Measurements from ENCODE around the gene SMC6. TPM values are rescaled to one million over a fixed set of nuclear protein-coding genes. Genes with fewer than 3 reads are reported as not detected.

The SMC6 gene
- polyA plus RNA-seq, 1 of the 3 experiments (the other 2 are of a cell fraction) = 6.5 TPM

GRCh38 chr2:17708501-17708900 lies 45.1 kb downstream of the SMC6 start:
- H3K9me3 ChIP-seq = no peaks in the 10 kb centered on the region
- H3K4me2 ChIP-seq = no peak overlapping the region
- no peak for DNase-seq
- H3K27me3 ChIP-seq (ENCODE audit: insufficient read depth) = no peaks in the 10 kb centered on the region
- H3K9me2 ChIP-seq = no peaks in the 10 kb centered on the region
- 98% methylated on average over 1 of the region's 1 CpG for WGBS (ENCODE audit: low lambda C conversion rate)
- no peak overlapping the region for H3K9ac ChIP-seq
- H3K27ac ChIP-seq (ENCODE audit: low read depth in 2 of 2, low read length in 1 of 2) = no peak overlapping the region
- CTCF ChIA-PET = interaction anchor here (0.7 to 3.7 kb wide), 5 partner anchors 10 to 287 kb away, joined by 3 to 32 read pairs (median 4); no protein-coding TSS in a partner anchor
- H3K36me3 ChIP-seq (replicated peaks in 1 of 2; ENCODE audit: control insufficient read depth in 1 of 2, insufficient read depth in 2 of 2, low read length in 1 of 2) = peaks cover 67 to 88% of the 10 kb centered on the region in 2 experiments
- H3F3A ChIP-seq (replicated peaks; ENCODE audit: insufficient read depth) = no peaks in the 10 kb centered on the region
- H3K79me2 ChIP-seq (ENCODE audit: insufficient read depth) = no peaks in the 10 kb centered on the region
- no peak overlapping the region for H2AFZ ChIP-seq (ENCODE audit: low read depth)
- H4K20me1 ChIP-seq (ENCODE audit: insufficient read depth) = no peaks in the 10 kb centered on the region
- no peak for TF ChIP-seq TEAD4 (IDR thresholded peaks at IDR 0.05; ENCODE audit: borderline replicate concordance, insufficient read depth)
- no peak for TF ChIP-seq EP300 (IDR thresholded peaks at IDR 0.05; ENCODE audit: borderline replicate concordance in 1 of 2, low read depth in 1 of 2, low read length in 1 of 2)
- TF ChIP-seq NRF1 (IDR thresholded peaks at IDR 0.05; ENCODE audit: low read depth, low read length) = no peak
- no peak for TF ChIP-seq FOSL2 (IDR thresholded peaks at IDR 0.05; ENCODE audit: borderline replicate concordance, low read depth)
- no peak for TF ChIP-seq FOXM1 (IDR thresholded peaks at IDR 0.05; ENCODE audit: low read depth)
- TF ChIP-seq RFX5 (IDR thresholded peaks at IDR 0.05; ENCODE audit: low read length) = no peak
- no peak for TF ChIP-seq NFIC (IDR thresholded peaks at IDR 0.05; ENCODE audit: borderline replicate concordance)
- TF ChIP-seq RAD21 (IDR thresholded peaks at IDR 0.05; ENCODE audit: low read length) = no peak
- H3K4me1 ChIP-seq (ENCODE audit: control insufficient read depth in 1 of 2, insufficient read depth in 2 of 2, low read depth in 1 of 2, low read length in 1 of 2) = no peaks in the 10 kb centered on the region; a peak in 1 of 4 replicates
- no peak overlapping the region for H3K4me3 ChIP-seq (ENCODE audit: low read depth in 2 of 2, low read length in 1 of 2)
- POLR2A ChIA-PET = no interaction called here

DNA sequence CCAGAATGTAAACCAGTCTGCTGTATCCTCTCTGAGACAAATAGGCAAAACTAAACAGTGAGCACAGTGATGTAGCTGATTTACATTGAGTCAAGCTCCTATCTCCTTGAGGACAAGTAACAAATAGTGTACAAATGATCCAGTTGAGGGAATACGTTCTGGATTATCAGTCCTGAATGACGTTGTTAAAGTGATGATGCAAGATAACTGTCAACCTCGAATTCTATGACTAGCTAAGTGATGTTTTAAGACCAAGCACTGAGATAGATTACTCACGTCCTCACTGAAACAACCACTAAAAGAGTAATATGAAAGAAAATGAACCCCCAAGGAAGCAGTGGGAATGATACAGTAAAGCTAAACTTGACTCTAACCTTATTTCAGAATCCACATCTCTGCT lies 46.8 kb downstream of the SMC6 start:
- H3K4me3 ChIP-seq (ENCODE audit: low read depth in 2 of 2, low read length in 1 of 2) = no peak overlapping the region
- no peaks in the 10 kb centered on the region for H3F3A ChIP-seq (replicated peaks; ENCODE audit: insufficient read depth)
- peaks cover 68 to 88% of the 10 kb centered on the region in 2 experiments for H3K36me3 ChIP-seq (replicated peaks in 1 of 2; ENCODE audit: control insufficient read depth in 1 of 2, insufficient read depth in 2 of 2, low read length in 1 of 2)
- H3K9ac ChIP-seq = no peak overlapping the region
- ChIA-PET CTCF (interaction anchor here (1.5 to 6.2 kb wide), 3 partner anchors 13 to 934 kb away, joined by 5 to 41 read pairs (median 5); no protein-coding TSS in a partner anchor), POLR2A (no interaction called here)
- no peaks in the 10 kb centered on the region; a peak in 1 of 4 replicates for H3K4me1 ChIP-seq (ENCODE audit: control insufficient read depth in 1 of 2, insufficient read depth in 2 of 2, low read depth in 1 of 2, low read length in 1 of 2)
- H4K20me1 ChIP-seq (ENCODE audit: insufficient read depth) = no peaks in the 10 kb centered on the region
- no peak overlapping the region for H3K27ac ChIP-seq (ENCODE audit: low read depth in 2 of 2, low read length in 1 of 2)
- no peak for DNase-seq
- H3K4me2 ChIP-seq = no peak overlapping the region
- no peaks in the 10 kb centered on the region for H3K27me3 ChIP-seq (ENCODE audit: insufficient read depth)
- WGBS (ENCODE audit: low lambda C conversion rate) = 90% methylated on average over 4 of the region's 4 CpGs
- H3K9me2 ChIP-seq = no peaks in the 10 kb centered on the region
- H3K79me2 ChIP-seq (ENCODE audit: insufficient read depth) = no peaks in the 10 kb centered on the region
- no peak overlapping the region for H2AFZ ChIP-seq (ENCODE audit: low read depth)
- no peaks in the 10 kb centered on the region for H3K9me3 ChIP-seq
- TF ChIP-seq RAD21 (IDR thresholded peaks at IDR 0.05; ENCODE audit: low read length) (no peak), USF1 (IDR thresholded peaks at IDR 0.05; ENCODE audit: borderline replicate concordance, low read depth) (no peak), ZBTB33 (IDR thresholded peaks at IDR 0.05; ENCODE audit: borderline replicate concordance, low read depth) (no peak), POLR2AphosphoS5 (IDR thresholded peaks at IDR 0.05; ENCODE audit: low read depth, low read length) (no peak), FOXM1 (IDR thresholded peaks at IDR 0.05; ENCODE audit: low read depth) (no peak)
- TF ChIP-seq, protein P1, sequence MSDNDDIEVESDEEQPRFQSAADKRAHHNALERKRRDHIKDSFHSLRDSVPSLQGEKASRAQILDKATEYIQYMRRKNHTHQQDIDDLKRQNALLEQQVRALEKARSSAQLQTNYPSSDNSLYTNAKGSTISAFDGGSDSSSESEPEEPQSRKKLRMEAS (IDR thresholded peaks at IDR 0.05; ENCODE audit: low read depth) = no peak
